Esophagus muscularis mucosa (tissue), 4 donors: ENCODE data around the gene RNF11. TPM values are rescaled to one million over a fixed set of nuclear protein-coding genes. Genes with fewer than 3 reads are reported as not detected.

Experiments
- DNase-seq: peaks from one replicate; pipeline ENCODE4 v3.0.0-alpha.2; 2017; ENCODE audit errors: extremely low spot score
- H3K27ac ChIP-seq, 4 donors: fragments of 200-600 bp; sonication (generic); replicated peaks in 1 of 4; 1 replicate in 3 of 4; 2 replicates in 1 of 4; pipeline ENCODE4 v1.5.1; 2016 to 2019; ENCODE audit warnings: mild to moderate bottlenecking in 1 of 4
- H3K27me3 ChIP-seq, 4 donors: fragments of 200-600 bp; sonication (generic); one replicate each; pipeline versions ENCODE4 v1.5.1 to v1.6.0; 2016 to 2019
- H3K36me3 ChIP-seq, 4 donors: fragments of 200-600 bp; sonication (generic); one replicate each; pipeline ENCODE4 v1.5.1; 2016 to 2019
- H3K4me1 ChIP-seq, 4 donors: fragments of 200-600 bp; sonication (generic); one replicate each; pipeline ENCODE4 v1.5.1; 2016 to 2019
- H3K4me3 ChIP-seq, 4 donors: fragments of 200-600 bp; sonication (generic); 1 replicate in 2 of 4; 2 replicates in 2 of 4; pipeline ENCODE4 v1.5.1; 2016 to 2019; ENCODE audit warnings: mild to moderate bottlenecking in 4 of 4, moderate library complexity in 1 of 4
- H3K9me3 ChIP-seq, 4 donors: fragments of 200-600 bp; sonication (generic); 1 replicate in 3 of 4; 2 replicates in 1 of 4; pipeline ENCODE4 v1.5.1; 2016 to 2019
- EP300 ChIP-seq: sonication (generic); formaldehyde crosslinking; IDR thresholded peaks from one replicate; pipeline ENCODE4 v1.6.1; 2017; ENCODE audit warnings: antibody characterized with exemption
- POLR2A ChIP-seq: fragments of 450-650 bp; IDR thresholded peaks from one replicate; pipeline ENCODE4 v1.6.1; 2017; ENCODE audit warnings: antibody characterized with exemption, moderate library complexity, mild to moderate bottlenecking, low read depth
- POLR2AphosphoS5 ChIP-seq, 2 donors: sonication (generic); formaldehyde crosslinking; IDR thresholded peaks; one replicate each; pipeline ENCODE4 v1.6.1; 2017; ENCODE audit warnings: antibody characterized with exemption in 2 of 2
- WGBS: methylation state at CpG from one replicate; pipeline ENCODE4 v1.1.5; 2018; 5-methylcytosine and 5-hydroxymethylcytosine counted together
- intact Hi-C: fragments of 100-400 bp; cut with DNase I; formaldehyde crosslinking; loops from one replicate; pipeline ENCODE4 v1.15.1; 2023
- total RNA-seq, 4 donors: library from RNA; depleted of rRNA; stranded (reverse); fragments of >200 nt; gene quantifications; one replicate each; pipeline versions ENCODE4 v1.1.0 to v1.2.1, GENCODE V29; 2016
- TF ChIP-seq, protein P1 (sequence below), 3 experiments: fragments of 200-600 bp in 2 of 3; fragments of 450-650 bp in 1 of 3; sonication (generic) in 2 of 3; IDR thresholded peaks; one replicate each; pipeline ENCODE4 v1.5.1; 2017 to 2019; ENCODE audit warnings: antibody characterized with exemption in 3 of 3, mild to moderate bottlenecking in 2 of 3, moderate library complexity in 1 of 3

RNF11 gene
- total RNA-seq, 4 donors from 2014 or later: 101 to 141 (median 115) TPM

DNA sequence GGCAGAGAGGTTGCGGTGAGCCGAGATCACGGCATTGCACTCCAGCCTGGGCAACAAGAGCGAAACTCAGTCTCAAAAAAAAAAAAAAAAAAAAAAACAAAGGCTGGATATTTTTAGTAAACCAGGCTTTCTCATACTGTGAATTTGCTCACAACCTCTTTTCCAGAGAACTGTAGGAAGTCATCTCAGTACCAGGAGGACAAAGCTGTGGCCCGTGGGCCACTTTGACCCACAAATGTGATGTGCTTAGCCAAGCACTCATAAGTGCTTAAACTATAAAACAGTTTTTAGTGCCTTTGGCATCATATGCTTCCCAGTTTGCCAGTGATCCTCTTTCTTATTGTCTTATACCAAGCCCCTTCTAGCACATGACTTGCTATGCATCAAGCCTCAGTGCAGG lies 46.5 kb downstream of the RNF11 start:
- no peaks in the 10 kb centered on the region for H3K27me3 ChIP-seq
- no peaks in the 10 kb centered on the region for H3K9me3 ChIP-seq
- TF ChIP-seq EP300 (no peak), POLR2A (no peak), POLR2AphosphoS5 (IDR thresholded peaks at IDR 0.05) (no peak)
- TF ChIP-seq, protein P1, sequence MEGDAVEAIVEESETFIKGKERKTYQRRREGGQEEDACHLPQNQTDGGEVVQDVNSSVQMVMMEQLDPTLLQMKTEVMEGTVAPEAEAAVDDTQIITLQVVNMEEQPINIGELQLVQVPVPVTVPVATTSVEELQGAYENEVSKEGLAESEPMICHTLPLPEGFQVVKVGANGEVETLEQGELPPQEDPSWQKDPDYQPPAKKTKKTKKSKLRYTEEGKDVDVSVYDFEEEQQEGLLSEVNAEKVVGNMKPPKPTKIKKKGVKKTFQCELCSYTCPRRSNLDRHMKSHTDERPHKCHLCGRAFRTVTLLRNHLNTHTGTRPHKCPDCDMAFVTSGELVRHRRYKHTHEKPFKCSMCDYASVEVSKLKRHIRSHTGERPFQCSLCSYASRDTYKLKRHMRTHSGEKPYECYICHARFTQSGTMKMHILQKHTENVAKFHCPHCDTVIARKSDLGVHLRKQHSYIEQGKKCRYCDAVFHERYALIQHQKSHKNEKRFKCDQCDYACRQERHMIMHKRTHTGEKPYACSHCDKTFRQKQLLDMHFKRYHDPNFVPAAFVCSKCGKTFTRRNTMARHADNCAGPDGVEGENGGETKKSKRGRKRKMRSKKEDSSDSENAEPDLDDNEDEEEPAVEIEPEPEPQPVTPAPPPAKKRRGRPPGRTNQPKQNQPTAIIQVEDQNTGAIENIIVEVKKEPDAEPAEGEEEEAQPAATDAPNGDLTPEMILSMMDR (IDR thresholded peaks at IDR 0.05): no peak
- peaks cover 0 to 10% (median 0%) of the 10 kb centered on the region in 4 donors for H3K4me1 ChIP-seq
- no peak overlapping the region for H3K27ac ChIP-seq
- 95% methylated on average over 5 of the region's 5 CpGs for WGBS
- intact Hi-C loops: no loop called here
- no peak overlapping the region for H3K4me3 ChIP-seq
- DNase-seq: no peak
- H3K36me3 ChIP-seq: peaks cover 0 to 7% (median 1%) of the 10 kb centered on the region in 4 donors

DNA sequence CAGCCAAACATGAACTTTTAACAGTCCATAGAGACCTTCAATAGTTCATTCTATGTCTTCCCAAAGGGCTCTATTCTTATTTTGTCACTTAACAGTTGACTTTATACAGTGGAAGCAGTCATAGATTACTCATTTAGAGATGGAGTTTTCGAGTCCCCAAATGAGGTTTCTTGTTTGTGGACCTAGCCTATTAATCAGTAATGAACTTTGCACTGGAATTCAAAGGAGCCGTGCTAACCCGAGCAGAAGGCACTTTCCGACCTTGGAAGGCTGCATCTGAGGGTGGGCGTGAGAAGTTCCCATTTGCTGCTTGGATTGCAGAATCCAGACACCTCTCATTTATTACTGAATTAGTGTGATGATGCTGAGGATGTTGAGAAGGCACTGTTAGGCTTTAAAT lies 47.9 kb downstream of the RNF11 start:
- Histone ChIP-seq H3K36me3 (peaks cover 0 to 11% (median 1%) of the 10 kb centered on the region in 4 donors), H3K27me3 (no peaks in the 10 kb centered on the region), H3K9me3 (no peaks in the 10 kb centered on the region), H3K4me3 (no peak overlapping the region), H3K27ac (no peak overlapping the region), H3K4me1 (peaks cover 0 to 10% (median 0%) of the 10 kb centered on the region in 4 donors)
- no peak for DNase-seq
- WGBS: 96% methylated on average over 5 of the region's 5 CpGs
- intact Hi-C loops: no loop called here
- no peak for TF ChIP-seq POLR2AphosphoS5 (IDR thresholded peaks at IDR 0.05)
- TF ChIP-seq, protein P1 (IDR thresholded peaks at IDR 0.05): no peak
- no peak for TF ChIP-seq POLR2A
- TF ChIP-seq EP300: no peak

DNA sequence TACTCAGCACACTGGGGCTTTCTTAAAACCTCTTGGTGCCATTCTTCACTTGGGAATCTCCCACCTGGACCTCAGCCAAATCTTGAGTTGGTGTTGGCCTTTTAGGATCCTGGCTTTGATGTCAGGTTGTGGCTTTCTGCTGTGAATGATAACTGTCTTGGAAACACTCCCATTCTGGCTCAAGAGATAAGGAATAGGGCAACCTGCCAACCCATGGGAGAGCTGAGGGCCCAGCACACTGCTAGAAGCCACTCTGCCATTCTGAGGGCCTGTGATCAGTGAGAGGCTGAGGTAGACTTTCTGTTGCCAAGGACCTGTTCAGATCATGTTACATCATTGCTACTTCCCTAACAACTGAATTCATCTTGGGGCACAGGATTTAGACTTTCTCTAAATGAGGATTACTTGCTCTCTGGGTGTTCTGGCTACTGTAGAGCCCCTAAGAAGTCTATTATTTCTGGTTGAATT lies 48.4 kb downstream of the RNF11 start:
- Histone ChIP-seq H3K4me3 (no peak overlapping the region), H3K36me3 (peaks cover 0 to 9% (median 1%) of the 10 kb centered on the region in 4 donors), H3K9me3 (no peaks in the 10 kb centered on the region), H3K4me1 (peaks cover 0 to 10% (median 0%) of the 10 kb centered on the region in 4 donors), H3K27me3 (no peaks in the 10 kb centered on the region), H3K27ac (no peak overlapping the region)
- DNase-seq: no peak
- TF ChIP-seq POLR2AphosphoS5 (IDR thresholded peaks at IDR 0.05): no peak
- TF ChIP-seq, protein P1 (IDR thresholded peaks at IDR 0.05): no peak
- no peak for TF ChIP-seq EP300
- no peak for TF ChIP-seq POLR2A
- intact Hi-C loops: no loop called here

DNA sequence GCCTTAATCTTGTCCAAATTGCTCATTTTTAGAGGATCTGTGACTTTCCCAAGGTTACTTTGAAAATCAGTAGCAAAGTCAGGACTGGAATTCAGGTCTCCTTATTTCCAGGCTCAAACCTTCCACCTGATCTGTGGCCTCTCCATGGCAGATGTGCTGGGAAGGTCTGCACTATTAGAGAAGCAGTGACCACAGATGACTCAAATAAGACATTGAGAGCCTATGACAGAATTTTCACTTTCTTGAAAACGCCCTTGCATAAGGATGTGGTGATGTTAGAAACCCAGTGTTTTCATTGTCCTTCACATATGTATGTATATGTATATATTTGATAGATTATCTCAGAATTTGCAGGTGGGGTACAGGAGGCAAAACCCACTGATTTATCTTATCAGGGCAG lies 49.0 kb downstream of the RNF11 start:
- no peak overlapping the region for H3K27ac ChIP-seq
- no peak for TF ChIP-seq POLR2A
- TF ChIP-seq EP300: no peak
- TF ChIP-seq POLR2AphosphoS5 (IDR thresholded peaks at IDR 0.05): no peak
- TF ChIP-seq, protein P1 (IDR thresholded peaks at IDR 0.05): no peak
- no peaks in the 10 kb centered on the region for H3K9me3 ChIP-seq
- peaks cover 0 to 10% (median 0%) of the 10 kb centered on the region in 4 donors for H3K4me1 ChIP-seq
- H3K4me3 ChIP-seq: no peak overlapping the region
- H3K27me3 ChIP-seq: no peaks in the 10 kb centered on the region
- WGBS: 100% methylated on average over 1 of the region's 1 CpG
- intact Hi-C loops: no loop called here
- no peak for DNase-seq
- peaks cover 0 to 4% (median 1%) of the 10 kb centered on the region in 4 donors for H3K36me3 ChIP-seq

DNA sequence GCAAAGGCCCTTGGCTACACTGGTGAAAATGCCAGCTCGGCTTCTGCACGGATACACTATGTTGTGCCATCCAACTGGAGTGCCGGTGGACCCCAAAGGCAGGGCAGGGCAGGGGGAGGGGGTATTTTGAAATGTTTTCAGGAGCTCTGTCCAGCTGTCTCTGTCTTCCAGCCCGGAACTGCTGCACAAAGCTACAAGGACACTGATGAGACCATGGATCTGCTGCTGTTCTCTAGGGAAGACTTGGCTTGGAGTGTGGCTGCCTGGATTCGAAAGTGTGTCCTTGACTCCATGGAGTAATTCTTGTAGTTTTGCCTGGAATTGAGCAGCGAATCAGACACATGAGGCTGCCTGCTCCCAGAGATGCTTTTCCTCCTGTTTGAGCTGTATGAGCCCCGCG lies 51.9 kb downstream of the RNF11 start:
- TF ChIP-seq POLR2A: no peak
- TF ChIP-seq EP300: no peak
- TF ChIP-seq POLR2AphosphoS5 (IDR thresholded peaks at IDR 0.05): no peak
- 78% methylated on average over 7 of the region's 8 CpGs for WGBS
- Histone ChIP-seq H3K4me1 (peaks cover 0 to 6% (median 0%) of the 10 kb centered on the region in 4 donors), H3K27ac (no peak overlapping the region), H3K4me3 (no peak overlapping the region), H3K27me3 (no peaks in the 10 kb centered on the region), H3K36me3 (peaks cover 0 to 4% (median 1%) of the 10 kb centered on the region in 4 donors), H3K9me3 (no peaks in the 10 kb centered on the region)
- intact Hi-C loops: no loop called here
- no peak for DNase-seq
